Measurements from ENCODE around the gene ZRANB1.

Gene ZRANB1

GRCh38 chr10:124903111-124903510, 38.8 kb upstream of the ZRANB1 start:
- no peak overlapping the region for H3K27ac ChIP-seq
- TF ChIP-seq, protein P1, sequence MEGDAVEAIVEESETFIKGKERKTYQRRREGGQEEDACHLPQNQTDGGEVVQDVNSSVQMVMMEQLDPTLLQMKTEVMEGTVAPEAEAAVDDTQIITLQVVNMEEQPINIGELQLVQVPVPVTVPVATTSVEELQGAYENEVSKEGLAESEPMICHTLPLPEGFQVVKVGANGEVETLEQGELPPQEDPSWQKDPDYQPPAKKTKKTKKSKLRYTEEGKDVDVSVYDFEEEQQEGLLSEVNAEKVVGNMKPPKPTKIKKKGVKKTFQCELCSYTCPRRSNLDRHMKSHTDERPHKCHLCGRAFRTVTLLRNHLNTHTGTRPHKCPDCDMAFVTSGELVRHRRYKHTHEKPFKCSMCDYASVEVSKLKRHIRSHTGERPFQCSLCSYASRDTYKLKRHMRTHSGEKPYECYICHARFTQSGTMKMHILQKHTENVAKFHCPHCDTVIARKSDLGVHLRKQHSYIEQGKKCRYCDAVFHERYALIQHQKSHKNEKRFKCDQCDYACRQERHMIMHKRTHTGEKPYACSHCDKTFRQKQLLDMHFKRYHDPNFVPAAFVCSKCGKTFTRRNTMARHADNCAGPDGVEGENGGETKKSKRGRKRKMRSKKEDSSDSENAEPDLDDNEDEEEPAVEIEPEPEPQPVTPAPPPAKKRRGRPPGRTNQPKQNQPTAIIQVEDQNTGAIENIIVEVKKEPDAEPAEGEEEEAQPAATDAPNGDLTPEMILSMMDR (IDR thresholded peaks at IDR 0.05): no peak
- no peak for TF ChIP-seq ZFX (IDR thresholded peaks at IDR 0.05; ENCODE audit: borderline replicate concordance)

DNA sequence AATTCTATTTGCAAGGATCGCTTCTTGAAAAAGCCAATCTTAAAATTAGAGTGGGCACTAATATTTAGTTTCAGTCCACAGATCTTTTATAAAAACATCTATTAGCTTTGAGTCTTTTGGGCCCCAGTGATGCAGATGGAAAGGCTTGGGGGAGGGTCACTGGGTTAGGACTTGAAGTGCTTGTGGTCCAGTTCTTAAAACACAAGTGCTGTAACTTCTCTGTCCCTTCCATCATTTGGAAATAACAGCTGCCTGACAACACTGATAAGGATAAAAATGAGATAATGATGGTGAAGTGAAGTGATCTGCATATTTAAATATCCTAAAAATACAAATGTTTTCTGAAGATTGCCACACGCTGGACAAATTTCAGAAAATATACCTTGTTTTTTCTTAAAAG, 37.1 kb upstream of the ZRANB1 start:
- H3K27ac ChIP-seq: no peak overlapping the region
- TF ChIP-seq, protein P1 (IDR thresholded peaks at IDR 0.05): no peak
- TF ChIP-seq ZFX (IDR thresholded peaks at IDR 0.05; ENCODE audit: borderline replicate concordance): no peak

DNA sequence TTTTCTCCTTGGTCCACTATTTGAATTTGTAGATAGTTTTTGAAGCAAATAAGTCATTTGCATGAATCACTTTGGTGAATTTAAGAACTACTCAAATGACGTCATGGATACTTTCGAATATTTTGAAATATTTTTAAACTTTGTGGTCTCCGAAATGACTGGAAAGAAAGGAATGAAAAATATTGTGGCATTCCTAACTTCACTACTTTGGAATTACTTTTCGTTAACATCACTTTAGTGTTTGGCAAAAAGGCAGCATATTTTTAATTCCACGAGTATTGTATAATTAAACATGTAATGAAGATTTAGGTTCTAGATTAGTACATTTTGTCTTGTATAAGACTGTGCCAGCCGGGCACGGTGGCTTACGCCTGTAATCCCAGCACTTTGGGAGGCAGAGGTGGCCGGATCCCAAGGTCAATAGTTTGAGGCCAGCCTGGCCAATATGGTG, 35.3 kb upstream of the ZRANB1 start:
- TF ChIP-seq, protein P1 (IDR thresholded peaks at IDR 0.05): no peak
- TF ChIP-seq ZFX (IDR thresholded peaks at IDR 0.05; ENCODE audit: borderline replicate concordance): no peak
- H3K27ac ChIP-seq: no peak overlapping the region

DNA sequence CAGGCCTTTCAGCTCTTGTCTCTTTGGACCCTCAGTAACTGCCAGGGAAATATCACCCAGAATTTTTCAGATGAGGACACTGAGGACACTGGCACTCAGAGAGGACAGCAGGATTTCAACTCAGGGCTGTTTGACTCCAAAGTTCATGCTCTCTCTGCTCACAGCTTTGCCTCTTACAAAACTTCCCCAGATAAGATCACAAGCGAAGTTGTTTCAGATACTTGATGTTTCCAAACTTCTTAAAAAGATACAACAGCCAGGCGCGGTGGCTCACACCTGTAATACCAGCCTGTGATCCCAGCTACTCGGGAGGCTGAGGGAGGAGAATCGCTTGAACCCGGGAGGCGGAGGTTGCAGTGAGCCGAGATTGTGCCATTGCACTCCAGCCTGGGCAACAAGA, 32.4 kb upstream of the ZRANB1 start:
- H3K27ac ChIP-seq: no peak overlapping the region
- TF ChIP-seq, protein P1 (IDR thresholded peaks at IDR 0.05): no peak
- TF ChIP-seq ZFX (IDR thresholded peaks at IDR 0.05; ENCODE audit: borderline replicate concordance): no peak

DNA sequence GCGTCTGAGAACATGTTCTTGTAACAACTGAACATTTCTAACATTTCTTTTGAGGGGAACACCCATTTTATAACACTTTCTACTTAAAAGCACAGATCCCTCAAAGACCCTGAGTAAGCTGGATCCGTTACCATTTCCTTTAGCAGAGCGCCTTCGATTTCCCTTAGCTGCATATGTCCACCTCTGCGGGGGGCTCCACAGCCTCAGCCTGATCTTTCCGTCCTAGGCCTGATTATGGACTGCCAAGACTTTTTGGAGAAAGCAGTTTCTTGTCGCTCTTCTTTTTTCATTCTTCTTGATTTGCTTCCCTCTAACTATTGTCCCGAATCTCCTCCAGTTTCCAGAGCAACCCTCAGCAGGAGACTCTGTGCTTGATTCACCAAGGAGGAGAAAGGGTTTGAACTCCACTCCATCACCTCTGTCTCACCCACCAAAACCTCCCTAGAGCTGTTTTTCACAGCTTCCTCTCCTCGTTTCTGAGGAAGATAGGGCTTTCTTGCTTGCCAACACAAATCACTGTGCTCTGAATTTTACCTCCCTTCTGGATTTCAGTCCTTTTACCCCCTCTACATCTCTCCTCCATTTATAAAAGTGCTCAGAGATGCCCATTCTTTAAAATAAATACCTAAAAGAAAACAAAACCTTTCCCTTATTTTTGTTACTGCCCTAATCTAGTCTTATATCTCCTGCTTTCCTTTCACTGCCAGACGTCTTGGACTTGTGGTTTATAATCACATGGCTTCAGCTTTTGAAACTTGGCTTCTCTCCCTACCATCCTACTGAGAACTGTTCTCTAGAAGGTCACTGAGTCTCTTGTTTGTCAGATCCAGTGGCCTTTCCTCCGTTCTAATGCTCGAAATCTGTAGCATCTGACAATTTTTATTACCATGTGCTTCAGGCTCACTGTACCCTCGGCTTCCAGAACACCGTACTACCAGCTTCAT, 30.5 kb upstream of the ZRANB1 start:
- H3K27ac ChIP-seq: no peak overlapping the region
- TF ChIP-seq ZFX (IDR thresholded peaks at IDR 0.05; ENCODE audit: borderline replicate concordance): no peak
- TF ChIP-seq, protein P1 (IDR thresholded peaks at IDR 0.05): no peak

DNA sequence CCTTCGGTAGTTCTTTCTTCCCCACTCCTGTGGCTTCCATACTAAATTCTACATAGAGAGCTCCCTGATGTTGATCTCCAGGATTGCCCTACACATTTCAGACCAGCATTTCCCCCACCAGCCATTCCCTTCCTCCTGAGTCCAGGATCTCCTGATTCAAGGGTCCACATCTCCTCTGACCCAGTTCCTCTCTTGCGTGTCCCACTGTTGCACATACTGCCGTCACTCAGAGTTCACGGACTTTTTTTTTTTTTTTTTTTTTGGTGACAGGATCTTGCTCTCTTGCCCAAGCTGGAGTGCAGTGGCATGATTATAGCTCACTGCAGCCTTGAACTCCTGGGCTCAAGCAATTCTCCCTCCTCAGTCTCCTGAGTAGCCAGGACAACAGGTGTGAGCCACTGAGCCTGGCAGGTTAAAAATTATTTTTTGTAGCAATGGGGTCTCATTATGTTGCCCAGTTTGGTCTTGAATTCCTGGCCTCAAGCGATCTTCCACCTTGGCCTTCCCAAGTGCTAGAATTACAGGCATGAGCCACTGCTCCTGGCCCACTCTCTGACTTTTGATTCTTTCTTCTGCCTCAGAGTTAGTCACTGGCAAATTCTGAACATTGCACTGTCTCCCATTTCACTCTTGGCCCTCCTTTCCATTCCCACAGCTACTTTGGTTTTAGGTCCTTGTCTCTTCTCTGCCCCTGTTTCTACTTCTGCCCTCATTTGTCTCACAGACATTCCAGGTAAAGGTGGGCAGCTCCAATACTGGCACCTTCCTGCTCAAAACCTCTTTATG, 29.6 kb upstream of the ZRANB1 start:
- H3K27ac ChIP-seq: no peak overlapping the region
- TF ChIP-seq ZFX (IDR thresholded peaks at IDR 0.05; ENCODE audit: borderline replicate concordance): no peak
- TF ChIP-seq, protein P1 (IDR thresholded peaks at IDR 0.05): no peak

All from 22Rv1 (cell line).